Mesodermal cell (in vitro differentiated cells): Measurements from ENCODE around the gene MYD88. TPM values are rescaled to one million over a fixed set of nuclear protein-coding genes. Genes with fewer than 3 reads are reported as not detected.

Source experiments
- H3K27ac ChIP-seq: 2 replicates; pipeline ENCODE4 v1.7.0; 2013; ENCODE audit warnings: mild to moderate bottlenecking, low read depth, low read length, moderate library complexity; ENCODE audit not compliant: severe bottlenecking
- H3K36me3 ChIP-seq: 2 replicates; pipeline ENCODE4 v1.7.1; 2013; ENCODE audit warnings: mild to moderate bottlenecking, low read length, moderate library complexity; ENCODE audit not compliant: control insufficient read depth, insufficient read depth
- H3K4me1 ChIP-seq: one replicate; pipeline ENCODE4 v1.7.1; 2013; ENCODE audit warnings: mild to moderate bottlenecking, low read length; ENCODE audit not compliant: insufficient read depth, control insufficient read depth, poor library complexity, severe bottlenecking
- H3K4me3 ChIP-seq: 2 replicates; pipeline ENCODE4 v1.7.0; 2013; ENCODE audit warnings: low read length, control low read depth, mild to moderate bottlenecking; ENCODE audit not compliant: insufficient read depth, poor library complexity, severe bottlenecking; ENCODE audit errors: extremely low read depth
- H3K9me3 ChIP-seq: 2 replicates; pipeline ENCODE4 v1.7.1; 2013; ENCODE audit warnings: mild to moderate bottlenecking, low read length, moderate library complexity; ENCODE audit not compliant: control insufficient read depth
- WGBS, 2 experiments: methylation state at CpG; one replicate each; pipeline ENCODE4 v1.1.5; 2013; ENCODE audit warnings: missing lambda C conversion rate in 2 of 2; ENCODE audit not compliant: insufficient coverage in 2 of 2; 5-methylcytosine and 5-hydroxymethylcytosine counted together
- polyA plus RNA-seq, 2 experiments: library from polyadenylated mRNA; stranded (reverse); fragments of 50-300 nt; gene quantifications; one replicate each; pipeline ENCODE4 v1.2.3, GENCODE V29; 2013

Gene MYD88
- polyA plus RNA-seq (2013, experiment 1 of 2) = 18.4 TPM
- polyA plus RNA-seq (2013, experiment 2 of 2) = 17.8 TPM

DNA sequence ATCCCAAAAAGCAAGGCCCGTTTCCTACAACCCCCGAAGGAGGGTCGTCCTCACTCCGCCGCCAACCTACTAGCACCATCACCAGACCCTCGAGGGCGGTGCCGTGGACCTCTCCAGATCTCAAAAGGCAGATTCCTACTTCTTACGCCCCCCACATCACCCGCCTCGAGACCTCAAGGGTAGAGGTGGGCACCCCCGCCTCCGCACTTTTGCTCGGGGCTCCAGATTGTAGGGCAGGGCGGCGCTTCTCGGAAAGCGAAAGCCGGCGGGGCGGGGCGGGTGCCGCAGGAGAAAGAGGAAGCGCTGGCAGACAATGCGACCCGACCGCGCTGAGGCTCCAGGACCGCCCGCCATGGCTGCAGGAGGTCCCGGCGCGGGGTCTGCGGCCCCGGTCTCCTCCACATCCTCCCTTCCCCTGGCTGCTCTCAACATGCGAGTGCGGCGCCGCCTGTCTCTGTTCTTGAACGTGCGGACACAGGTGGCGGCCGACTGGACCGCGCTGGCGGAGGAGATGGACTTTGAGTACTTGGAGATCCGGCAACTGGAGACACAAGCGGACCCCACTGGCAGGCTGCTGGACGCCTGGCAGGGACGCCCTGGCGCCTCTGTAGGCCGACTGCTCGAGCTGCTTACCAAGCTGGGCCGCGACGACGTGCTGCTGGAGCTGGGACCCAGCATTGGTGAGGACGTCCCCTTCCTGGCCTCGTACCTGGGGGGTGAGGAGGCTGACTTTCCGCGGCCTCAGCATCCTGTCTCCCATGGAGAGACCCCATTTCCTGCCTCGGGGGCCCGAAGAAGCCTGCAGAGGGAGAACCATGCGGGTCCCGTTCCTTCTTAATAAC lies at the start of gene MYD88:
Gene MYD88, plus strand, starts transcription at position 313 of the 842 bp plus-strand sequence. Its CDS starts 40 bp downstream, at position 353.
- H3K27ac ChIP-seq = peak within 1 kb of the TSS; percentile 84
- 6 to 7% methylated on average over 53 to 63 of the region's 65 CpGs for WGBS, 2 experiments

GRCh38 chr3:38089163-38089562 lies 49.3 kb upstream of the MYD88 start:
- Histone ChIP-seq H3K4me3 (no peak overlapping the region), H3K4me1 (no peaks in the 10 kb centered on the region), H3K27ac (no peak overlapping the region), H3K36me3 (no peaks in the 10 kb centered on the region), H3K9me3 (peaks cover 3% of the 10 kb centered on the region)
- WGBS, 2 experiments = 95% methylated on average over 2 of the region's 2 CpGs

More for the DNA sequence above, at the start of gene MYD88:
- peaks cover 24% of the 10 kb centered on the region for H3K36me3 ChIP-seq
- peaks cover 10% of the 10 kb centered on the region for H3K4me1 ChIP-seq
- H3K9me3 ChIP-seq = no peaks in the 10 kb centered on the region
- peak within 1 kb of the TSS; percentile 79 for H3K4me3 ChIP-seq

GRCh38 chr3:38090453-38090852 lies 48.0 kb upstream of the MYD88 start:
- H3K36me3 ChIP-seq = no peaks in the 10 kb centered on the region
- WGBS, 2 experiments = no CpG with 5 or more reads among the region's 3 CpGs
- H3K27ac ChIP-seq = no peak overlapping the region
- H3K4me3 ChIP-seq = no peak overlapping the region
- H3K9me3 ChIP-seq = no peaks in the 10 kb centered on the region
- no peaks in the 10 kb centered on the region for H3K4me1 ChIP-seq

GRCh38 chr3:38094999-38095398 lies 43.5 kb upstream of the MYD88 start:
- H3K4me1 ChIP-seq = peaks cover 3% of the 10 kb centered on the region
- H3K9me3 ChIP-seq = no peaks in the 10 kb centered on the region
- WGBS, 2 experiments = 100% methylated on average over 1 to 2 of the region's 3 CpGs
- H3K27ac ChIP-seq = no peak overlapping the region
- no peak overlapping the region for H3K4me3 ChIP-seq
- no peaks in the 10 kb centered on the region for H3K36me3 ChIP-seq

- H3K4me1 ChIP-seq = peaks cover 4% of the 10 kb centered on the region
These were observed 42.6 kb upstream of the MYD88 start for GRCh38 chr3:38095669-38096483.

GRCh38 chr3:38097446-38098375 lies 40.8 kb upstream of the MYD88 start:
- Histone ChIP-seq H3K27ac (no peak overlapping the region), H3K4me3 (no peak overlapping the region), H3K36me3 (no peaks in the 10 kb centered on the region), H3K4me1 (peaks cover 4% of the 10 kb centered on the region), H3K9me3 (no peaks in the 10 kb centered on the region)
- WGBS, 2 experiments = 88 to 91% methylated on average over 12 of the region's 19 CpGs

More at GRCh38 chr3:38095669-38096483, 42.6 kb upstream of the MYD88 start:
- no peaks in the 10 kb centered on the region for H3K36me3 ChIP-seq
- WGBS, 2 experiments = 82 to 91% methylated on average over 5 to 6 of the region's 6 CpGs
- H3K4me3 ChIP-seq = no peak overlapping the region
- H3K9me3 ChIP-seq = no peaks in the 10 kb centered on the region
- no peak overlapping the region for H3K27ac ChIP-seq

DNA sequence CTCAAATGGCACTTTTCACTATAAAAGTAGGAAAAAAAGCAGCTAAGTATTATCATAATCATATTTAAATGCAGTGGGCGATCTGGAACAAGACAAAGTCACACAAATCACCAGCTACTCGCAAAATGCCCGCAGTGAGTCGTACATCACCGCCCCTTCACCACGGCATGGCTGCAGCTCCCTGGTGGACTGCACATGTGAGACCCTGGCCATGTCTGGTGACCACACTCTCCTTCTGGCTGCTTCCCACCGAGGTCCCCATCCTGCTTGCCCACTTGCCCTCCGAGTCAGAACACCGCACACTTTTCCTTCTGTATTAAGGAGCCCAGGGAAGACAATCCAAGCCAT lies 40.1 kb upstream of the MYD88 start:
- 90 to 95% methylated on average over 9 of the region's 9 CpGs for whole genome bisulfite sequencing, 2 experiments

GRCh38 chr3:38099518-38099917 lies 38.9 kb upstream of the MYD88 start:
- Histone ChIP-seq H3K9me3 (no peaks in the 10 kb centered on the region), H3K27ac (no peak overlapping the region), H3K4me1 (peaks cover 4% of the 10 kb centered on the region), H3K4me3 (no peak overlapping the region), H3K36me3 (no peaks in the 10 kb centered on the region)
- no CpG with 5 or more reads among the region's 5 CpGs for WGBS, 2 experiments

More for the DNA sequence above, 40.1 kb upstream of the MYD88 start:
- Histone ChIP-seq H3K36me3 (no peaks in the 10 kb centered on the region), H3K4me1 (peaks cover 4% of the 10 kb centered on the region), H3K4me3 (no peak overlapping the region), H3K27ac (no peak overlapping the region), H3K9me3 (no peaks in the 10 kb centered on the region)

- Histone ChIP-seq H3K36me3 (no peaks in the 10 kb centered on the region), H3K27ac (no peak overlapping the region), H3K4me1 (peaks cover 4% of the 10 kb centered on the region), H3K9me3 (no peaks in the 10 kb centered on the region), H3K4me3 (no peak overlapping the region)
- 92% methylated on average over 2 of the region's 3 CpGs; no CpG with 5 or more reads in 1 of the 2 experiments for WGBS, 2 experiments
These were observed 38.0 kb upstream of the MYD88 start for GRCh38 chr3:38100498-38100897.

- 75 to 100% methylated on average over 3 to 5 of the region's 6 CpGs for WGBS, 2 experiments
- Histone ChIP-seq H3K4me3 (no peak overlapping the region), H3K27ac (no peak overlapping the region)
These were observed 36.5 kb upstream of the MYD88 start for GRCh38 chr3:38101811-38102443.

More at GRCh38 chr3:38101811-38102443, 36.5 kb upstream of the MYD88 start:
- H3K9me3 ChIP-seq = no peaks in the 10 kb centered on the region
- peaks cover 4% of the 10 kb centered on the region for H3K4me1 ChIP-seq
- H3K36me3 ChIP-seq = no peaks in the 10 kb centered on the region
